H1 (cell line): ENCODE results near the gene PLEKHG5. TPM values are rescaled to one million over a fixed set of nuclear protein-coding genes. Genes with fewer than 3 reads are reported as not detected.

Source experiments
- BCL11A ChIP-seq, 2 experiments: IDR thresholded peaks; one replicate each; pipeline ENCODE4 v1.6.1; 2011; ENCODE audit warnings: low read depth in 2 of 2, low read length in 2 of 2, mild to moderate bottlenecking in 2 of 2
- BRCA1 ChIP-seq: IDR thresholded peaks from 2 replicates; pipeline ENCODE4 v1.6.1; 2012; ENCODE audit warnings: low read depth, low read length, improper control_type of control experiment
- EGR1 ChIP-seq: IDR thresholded peaks from 2 replicates; pipeline ENCODE4 v1.6.1; 2011; ENCODE audit warnings: low read depth, low read length, borderline replicate concordance
- MAFK ChIP-seq: IDR thresholded peaks from 2 replicates; pipeline ENCODE4 v1.6.1; 2012; ENCODE audit warnings: low read depth, mild to moderate bottlenecking, improper control_type of control experiment, low read length
- PHF8 ChIP-seq: fragments of 200-600 bp; sonication (generic); conservative IDR thresholded peaks from 2 replicates; pipeline ENCODE4 v1.7.1; 2012; ENCODE audit warnings: low read depth, mild to moderate bottlenecking, inconsistent platforms, low read length, moderate library complexity
- RAD21 ChIP-seq, 2 experiments: IDR thresholded peaks in 1 of 2; conservative IDR thresholded peaks in 1 of 2; 2 replicates each; pipeline ENCODE4 v1.6.1; 2011; ENCODE audit warnings: low read depth in 2 of 2, low read length in 2 of 2, improper control_type of control experiment in 1 of 2, inconsistent platforms in 1 of 2, mild to moderate bottlenecking in 1 of 2, moderate library complexity in 1 of 2
- SP2 ChIP-seq: IDR thresholded peaks from 2 replicates; pipeline ENCODE4 v1.6.1; 2012; ENCODE audit warnings: mild to moderate bottlenecking, low read length, inconsistent platforms
- TCF12 ChIP-seq: IDR thresholded peaks from 2 replicates; pipeline ENCODE4 v1.6.1; 2011; ENCODE audit warnings: low read depth, mild to moderate bottlenecking, low read length
- polyA plus RNA-seq, 7 experiments: library from polyadenylated mRNA; depleted of rRNA in 3 of 7; stranded (reverse) in 5 of 7; unstranded in 2 of 7; fragments of >200 nt in 5 of 7; fragments of 200-250 nt in 2 of 7; gene quantifications; 1 replicate in 5 of 7; 2 replicates in 1 of 7; 4 replicates in 1 of 7; pipeline versions ENCODE4 v1.2.1 to v1.2.3, GENCODE V29; 2011 to 2013; ENCODE audit warnings: missing spikeins in 2 of 7, mixed read lengths in 2 of 7
- total RNA-seq: library from RNA; stranded (reverse); fragmentation: NEBNext Ultra II Directional; extraction: Animal tissue kit (Norgen Biotek cat#: 25700); gene quantifications from 2 replicates; pipeline ENCODE4 v1.2.1, GENCODE V29; 2021
- TF ChIP-seq, protein P1 (sequence below): IDR thresholded peaks from 2 replicates; pipeline ENCODE4 v1.6.1; 2012; ENCODE audit warnings: low read length, inconsistent platforms

PLEKHG5 gene
- total and polyA plus RNA-seq, 2 of the 8 experiments (the other 6 are each of a cell fraction or from before 2014, with no cell fraction given): 10.4 to 13.8 TPM

DNA sequence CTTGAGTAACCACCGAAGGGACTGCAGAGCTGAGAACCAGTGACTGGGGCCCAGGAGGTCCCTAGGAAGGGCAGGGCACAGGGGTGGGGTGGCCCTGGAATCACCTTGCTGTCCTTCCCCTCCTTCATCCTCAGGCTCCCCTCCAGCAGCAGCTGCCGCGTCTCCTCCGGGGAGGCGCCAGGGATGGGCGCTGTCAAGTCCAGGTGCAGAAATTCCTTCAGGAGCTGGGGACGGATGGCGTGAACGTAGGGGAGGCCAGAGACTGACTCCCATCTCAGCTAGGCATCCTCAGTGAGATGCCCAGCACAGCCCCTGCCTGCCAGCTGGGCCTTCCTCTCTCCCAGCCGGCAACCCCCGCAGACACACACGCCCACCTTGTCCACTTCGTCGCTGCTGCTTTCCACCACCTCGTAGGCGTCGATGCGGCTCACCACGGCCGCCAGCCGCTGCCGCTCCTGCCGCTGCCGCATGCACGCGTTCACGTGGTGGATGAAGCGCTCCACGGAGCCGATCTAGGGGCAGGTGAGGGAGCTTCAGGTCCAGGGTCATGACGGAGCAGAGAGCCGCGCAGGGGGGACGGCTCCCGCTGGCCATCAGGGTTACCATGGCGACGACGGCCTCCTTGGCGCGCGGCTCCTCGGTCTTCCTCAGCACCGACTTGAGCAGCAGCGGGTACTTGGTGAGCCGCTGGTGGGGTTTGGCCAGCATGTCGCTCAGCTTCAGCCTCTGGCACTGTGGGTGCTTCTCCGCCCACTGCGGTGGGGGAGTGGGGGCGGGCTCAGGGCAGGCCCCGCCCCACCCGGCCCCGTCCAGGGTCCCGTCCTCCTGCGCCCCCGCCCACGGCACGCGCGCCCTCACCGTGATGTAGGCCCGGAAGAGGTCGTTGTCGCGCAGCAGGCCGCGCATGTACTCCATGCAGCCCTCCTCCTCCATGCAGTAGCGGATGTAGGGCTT is 21.1 kb downstream of the PLEKHG5 start (continued):
- TF ChIP-seq BCL11A (IDR thresholded peaks at IDR 0.05; ENCODE audit: low read depth in 2 of 2, low read length in 2 of 2): no peak
- no peak for TF ChIP-seq SP2
- TF ChIP-seq RAD21 (IDR thresholded peaks at IDR 0.05 in 1 of 2, conservative IDR thresholded peaks at IDR 0.05 in 1 of 2; ENCODE audit: low read depth in 2 of 2, low read length in 2 of 2): no peak
- TF ChIP-seq, protein P1, sequence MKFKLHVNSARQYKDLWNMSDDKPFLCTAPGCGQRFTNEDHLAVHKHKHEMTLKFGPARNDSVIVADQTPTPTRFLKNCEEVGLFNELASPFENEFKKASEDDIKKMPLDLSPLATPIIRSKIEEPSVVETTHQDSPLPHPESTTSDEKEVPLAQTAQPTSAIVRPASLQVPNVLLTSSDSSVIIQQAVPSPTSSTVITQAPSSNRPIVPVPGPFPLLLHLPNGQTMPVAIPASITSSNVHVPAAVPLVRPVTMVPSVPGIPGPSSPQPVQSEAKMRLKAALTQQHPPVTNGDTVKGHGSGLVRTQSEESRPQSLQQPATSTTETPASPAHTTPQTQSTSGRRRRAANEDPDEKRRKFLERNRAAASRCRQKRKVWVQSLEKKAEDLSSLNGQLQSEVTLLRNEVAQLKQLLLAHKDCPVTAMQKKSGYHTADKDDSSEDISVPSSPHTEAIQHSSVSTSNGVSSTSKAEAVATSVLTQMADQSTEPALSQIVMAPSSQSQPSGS: no peak
- no peak for TF ChIP-seq PHF8
- no peak for TF ChIP-seq TCF12
- TF ChIP-seq MAFK: no peak
- TF ChIP-seq EGR1: no peak
- no peak for TF ChIP-seq BRCA1
